ENCODE measurements around the gene ELF4. TPM values are rescaled to one million over a fixed set of nuclear protein-coding genes. Genes with fewer than 3 reads are reported as not detected.

The ELF4 gene
- total and polyA plus RNA-seq, 9 donors, result 9.3 to 25.6 (median 20.2) TPM

- no peak overlapping the region for H3K4me3 ChIP-seq
- H3K9me3 ChIP-seq, result no peaks in the 10 kb centered on the region
- intact Hi-C loops (cut with DNase I), result loop anchor here in 1 of 4 donors (5.0 kb wide), 1 partner anchor 117 kb away; no protein-coding TSS in a partner anchor
- TF ChIP-seq POLR2A (IDR thresholded peaks at IDR 0.05) (no peak), CTCF (IDR thresholded peaks at IDR 0.05) (no peak), EP300 (IDR thresholded peaks at IDR 0.05) (no peak)
- no peak overlapping the region for H3K27ac ChIP-seq
- no peak for DNase-seq
- no peaks in the 10 kb centered on the region for H3K36me3 ChIP-seq
- H3K4me1 ChIP-seq (ENCODE audit: insufficient read depth), result no peaks in the 10 kb centered on the region
- H3K27me3 ChIP-seq, result no peaks in the 10 kb centered on the region
- 72 to 75% (median 73%) methylated on average over 4 of the region's 4 CpGs for WGBS, 3 donors
Observed at GRCh38 chrX:130075777-130076176, 34.5 kb downstream of the ELF4 start.

- TF ChIP-seq CTCF (IDR thresholded peaks at IDR 0.05) (no peak), POLR2A (IDR thresholded peaks at IDR 0.05) (no peak), EP300 (IDR thresholded peaks at IDR 0.05) (no peak)
- 76 to 77% (median 77%) methylated on average over 10 of the region's 10 CpGs for WGBS, 3 donors
- DNase-seq, result no peak
- Histone ChIP-seq H3K36me3 (no peaks in the 10 kb centered on the region), H3K27ac (no peak overlapping the region), H3K4me3 (no peak overlapping the region), H3K4me1 (ENCODE audit: insufficient read depth) (no peaks in the 10 kb centered on the region), H3K27me3 (no peaks in the 10 kb centered on the region), H3K9me3 (no peaks in the 10 kb centered on the region)
- intact Hi-C loops (cut with DNase I), result no loop called here
Observed at GRCh38 chrX:130072345-130072740, 38.0 kb downstream of the ELF4 start.

DNA sequence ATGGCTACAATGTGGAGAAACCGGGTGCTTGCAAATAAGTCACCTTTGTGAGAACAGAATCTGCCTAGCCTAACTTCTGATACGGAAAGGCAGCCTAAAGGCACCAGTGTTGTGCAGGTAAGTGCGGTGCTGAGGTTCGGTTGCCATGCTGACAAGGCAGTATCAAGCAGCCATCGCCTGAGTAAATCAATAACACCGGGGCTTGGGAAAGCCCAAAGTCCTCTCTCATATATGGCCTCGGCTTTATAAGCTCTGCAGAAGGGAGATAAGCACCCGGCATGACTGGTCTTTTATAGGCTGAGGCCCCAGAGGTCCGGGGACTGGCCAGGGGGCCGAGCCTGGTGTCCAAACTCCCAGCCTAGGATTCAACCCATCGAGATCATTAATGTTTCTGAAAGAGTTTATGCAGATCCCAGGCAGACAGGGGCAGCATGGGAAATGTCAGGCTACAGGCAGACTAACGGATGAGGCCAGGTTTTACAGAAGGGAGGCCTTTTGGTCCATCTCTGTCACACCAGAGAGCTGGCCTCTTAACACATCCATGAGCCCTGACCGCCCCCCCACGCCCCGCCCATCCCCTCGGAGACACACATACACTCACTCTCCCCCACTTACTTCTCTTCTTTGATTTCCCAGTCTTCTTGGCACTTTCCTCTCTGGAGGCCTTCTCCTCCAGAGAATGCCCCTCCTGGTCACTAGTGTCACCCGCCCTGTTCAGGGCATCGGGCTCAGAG, 38.5 kb downstream of the ELF4 start:
- intact Hi-C loops (cut with DNase I), result no loop called here
- 73 to 77% (median 74%) methylated on average over 18 of the region's 18 CpGs for WGBS, 3 donors
- Histone ChIP-seq H3K4me1 (ENCODE audit: insufficient read depth) (no peaks in the 10 kb centered on the region), H3K27me3 (no peaks in the 10 kb centered on the region), H3K4me3 (no peak overlapping the region), H3K27ac (no peak overlapping the region), H3K36me3 (no peaks in the 10 kb centered on the region), H3K9me3 (no peaks in the 10 kb centered on the region)
- TF ChIP-seq EP300 (IDR thresholded peaks at IDR 0.05), result no peak
- TF ChIP-seq CTCF (IDR thresholded peaks at IDR 0.05), result no peak
- TF ChIP-seq POLR2A (IDR thresholded peaks at IDR 0.05), result no peak
- no peak for DNase-seq

DNA sequence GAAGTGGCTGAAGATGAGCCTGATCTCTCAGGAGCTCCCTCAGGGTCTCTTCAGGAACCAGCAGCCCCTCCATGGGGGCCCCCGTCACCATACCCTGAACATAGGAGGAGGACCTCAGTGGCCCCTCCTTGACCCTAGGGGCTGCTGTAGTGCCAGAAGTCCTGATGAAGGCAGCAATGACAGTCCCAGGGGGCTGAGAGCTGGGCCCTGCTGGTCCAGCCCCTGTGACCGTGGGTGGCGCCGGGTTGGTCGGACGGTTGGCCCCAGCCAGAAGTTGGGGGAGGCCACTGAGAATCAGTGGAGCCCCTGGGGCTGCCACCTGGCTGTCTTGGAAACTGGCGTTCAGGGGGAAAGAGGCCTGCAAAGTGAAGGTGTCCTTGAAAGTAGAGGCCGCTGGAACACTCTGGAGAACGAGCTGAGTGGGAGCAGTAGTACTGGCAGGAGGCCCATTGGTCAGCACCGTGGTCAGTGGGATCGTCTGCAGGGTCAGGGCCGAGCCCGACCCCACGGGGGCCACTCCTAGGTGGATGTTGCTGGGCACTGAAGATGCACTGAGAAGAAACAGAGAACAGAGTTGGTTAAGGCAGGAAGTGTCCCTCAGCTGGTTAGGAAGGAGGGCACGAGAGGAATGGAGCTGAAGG, 43.2 kb downstream of the ELF4 start:
- Histone ChIP-seq H3K4me1 (ENCODE audit: insufficient read depth) (no peaks in the 10 kb centered on the region), H3K27me3 (no peaks in the 10 kb centered on the region), H3K4me3 (no peak overlapping the region), H3K36me3 (no peaks in the 10 kb centered on the region), H3K27ac (no peak overlapping the region), H3K9me3 (no peaks in the 10 kb centered on the region)
- 55 to 60% (median 59%) methylated on average over 15 of the region's 15 CpGs for WGBS, 3 donors
- DNase-seq, result peak in 2 of 5 donors; percentile 33 to 55
- intact Hi-C loops (cut with DNase I), result loop anchor here in 1 of 4 donors (10.0 kb wide), 1 partner anchor 142 kb away; no protein-coding TSS in a partner anchor
- no peak for TF ChIP-seq CTCF (IDR thresholded peaks at IDR 0.05)
- TF ChIP-seq EP300 (IDR thresholded peaks at IDR 0.05), result no peak
- no peak for TF ChIP-seq POLR2A (IDR thresholded peaks at IDR 0.05)

Data from ovary (tissue), 9 donors.